Chondrocyte (in vitro differentiated cells): ENCODE measurements around the gene WIZ. TPM values are rescaled to one million over a fixed set of nuclear protein-coding genes. Genes with fewer than 3 reads are reported as not detected.

Source experiments
- DNase-seq: peaks from one replicate; pipeline ENCODE4 v3.0.0; 2021; ENCODE audit warnings: mixed read lengths, low spot score
- H3K27ac Mint-ChIP-seq: one replicate; pipeline ENCODE4 v1.8.0; 2021; ENCODE audit warnings: mild to moderate bottlenecking, moderate library complexity, mixed read lengths; ENCODE audit not compliant: unreplicated experiment
- H3K27me3 Mint-ChIP-seq: 2 replicates; pipeline ENCODE4 v1.8.0; 2021; ENCODE audit warnings: low read depth, mixed read lengths
- H3K36me3 Mint-ChIP-seq: 2 replicates; pipeline ENCODE4 v1.8.0; 2021; ENCODE audit warnings: low read depth, mixed read lengths
- H3K4me1 Mint-ChIP-seq: 2 replicates; pipeline ENCODE4 v1.8.0; 2021; ENCODE audit warnings: low read depth, mild to moderate bottlenecking, mixed read lengths
- H3K4me3 Mint-ChIP-seq: one replicate; pipeline ENCODE4 v1.8.0; 2021; ENCODE audit warnings: mild to moderate bottlenecking, moderate library complexity, mixed read lengths; ENCODE audit not compliant: unreplicated experiment
- H3K9me3 Mint-ChIP-seq: 2 replicates; pipeline ENCODE4 v1.8.0; 2021; ENCODE audit warnings: low read depth, mixed read lengths
- total RNA-seq: library from RNA; stranded (reverse); gene quantifications from 3 replicates; pipeline ENCODE4 v1.2.1, GENCODE V29; 2021
- TF ChIP-seq, protein P1 (sequence below): fragments of 200-600 bp; sonication (generic); IDR thresholded peaks from 2 replicates; pipeline ENCODE4 v1.5.0; 2021; ENCODE audit warnings: antibody characterized with exemption, mild to moderate bottlenecking, moderate library complexity

WIZ gene
- total RNA-seq, 1 donor from 2014 or later = 52.4 TPM

DNA sequence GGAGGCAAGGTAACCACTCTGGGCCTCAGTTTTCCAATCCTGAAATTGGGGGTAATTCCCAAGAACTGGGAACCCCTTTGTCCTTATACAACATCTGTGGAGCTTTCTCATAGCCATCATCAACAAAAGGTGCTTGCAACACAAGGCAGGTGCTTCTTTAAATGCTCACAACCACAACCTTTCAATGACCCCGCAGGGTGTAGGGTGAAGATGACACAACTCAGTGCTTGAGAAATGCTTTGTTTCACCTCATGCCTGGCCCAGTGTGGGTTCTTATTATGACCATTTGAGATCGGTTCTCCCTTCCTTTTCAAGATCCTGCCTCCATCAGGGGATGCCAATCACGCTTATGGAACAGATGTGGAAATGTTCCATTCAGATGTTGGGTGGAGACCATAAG, 8.4 kb downstream of the WIZ start:
- Mint-ChIP-seq H3K4me3 (no peak overlapping the region), H3K9me3 (no peaks in the 10 kb centered on the region), H3K36me3 (peaks cover 1% of the 10 kb centered on the region), H3K4me1 (no peaks in the 10 kb centered on the region), H3K27me3 (no peaks in the 10 kb centered on the region), H3K27ac (no peak overlapping the region)
- no peak for DNase-seq
- TF ChIP-seq, protein P1, sequence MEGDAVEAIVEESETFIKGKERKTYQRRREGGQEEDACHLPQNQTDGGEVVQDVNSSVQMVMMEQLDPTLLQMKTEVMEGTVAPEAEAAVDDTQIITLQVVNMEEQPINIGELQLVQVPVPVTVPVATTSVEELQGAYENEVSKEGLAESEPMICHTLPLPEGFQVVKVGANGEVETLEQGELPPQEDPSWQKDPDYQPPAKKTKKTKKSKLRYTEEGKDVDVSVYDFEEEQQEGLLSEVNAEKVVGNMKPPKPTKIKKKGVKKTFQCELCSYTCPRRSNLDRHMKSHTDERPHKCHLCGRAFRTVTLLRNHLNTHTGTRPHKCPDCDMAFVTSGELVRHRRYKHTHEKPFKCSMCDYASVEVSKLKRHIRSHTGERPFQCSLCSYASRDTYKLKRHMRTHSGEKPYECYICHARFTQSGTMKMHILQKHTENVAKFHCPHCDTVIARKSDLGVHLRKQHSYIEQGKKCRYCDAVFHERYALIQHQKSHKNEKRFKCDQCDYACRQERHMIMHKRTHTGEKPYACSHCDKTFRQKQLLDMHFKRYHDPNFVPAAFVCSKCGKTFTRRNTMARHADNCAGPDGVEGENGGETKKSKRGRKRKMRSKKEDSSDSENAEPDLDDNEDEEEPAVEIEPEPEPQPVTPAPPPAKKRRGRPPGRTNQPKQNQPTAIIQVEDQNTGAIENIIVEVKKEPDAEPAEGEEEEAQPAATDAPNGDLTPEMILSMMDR = no peak

DNA sequence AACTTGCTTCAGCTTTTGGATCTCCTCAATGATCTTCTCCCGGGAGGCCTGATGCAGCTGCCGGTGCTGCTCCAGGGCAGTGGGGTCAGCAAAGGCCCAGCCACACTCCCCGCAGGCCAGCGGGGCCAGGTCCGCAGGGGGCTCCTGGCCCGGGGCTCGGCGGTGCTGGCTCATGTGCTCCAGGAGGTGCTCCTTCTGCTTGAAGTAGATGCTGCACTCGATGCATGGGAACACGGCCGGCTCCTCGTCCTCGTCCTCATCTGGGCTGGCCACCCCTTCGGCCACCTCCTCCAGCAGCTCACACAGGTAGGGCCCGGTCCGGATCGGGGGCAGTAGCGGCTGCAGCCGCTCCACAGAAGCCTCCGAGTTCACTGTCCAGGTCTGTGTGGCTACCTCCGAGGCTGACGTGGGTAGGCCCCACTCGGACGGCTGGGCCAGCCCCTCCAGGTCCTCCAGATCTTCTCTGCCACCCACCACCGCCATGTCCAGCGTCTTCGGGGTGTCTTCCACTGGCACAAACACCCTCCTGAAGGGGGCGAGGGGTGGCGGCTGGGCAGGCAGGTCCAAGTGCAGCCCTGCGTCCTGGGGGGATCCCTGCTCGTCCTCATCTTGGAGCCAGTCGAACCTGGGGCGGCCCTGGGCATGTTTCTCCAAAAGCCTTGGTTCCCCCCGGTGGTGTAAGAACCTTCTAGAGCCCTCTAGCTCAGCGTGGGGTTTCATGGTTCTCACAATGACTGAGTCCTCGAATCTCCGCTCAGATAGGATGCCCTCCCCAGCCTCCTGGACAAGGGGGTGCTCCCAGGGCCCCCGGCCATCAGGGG, 9.7 kb downstream of the WIZ start:
- no peaks in the 10 kb centered on the region for H3K4me1 Mint-ChIP-seq
- no peaks in the 10 kb centered on the region for H3K9me3 Mint-ChIP-seq
- TF ChIP-seq, protein P1 = no peak
- no peaks in the 10 kb centered on the region for H3K27me3 Mint-ChIP-seq
- no peak overlapping the region for H3K27ac Mint-ChIP-seq
- no peak for DNase-seq
- H3K4me3 Mint-ChIP-seq = no peak overlapping the region
- peaks cover 2% of the 10 kb centered on the region for H3K36me3 Mint-ChIP-seq

DNA sequence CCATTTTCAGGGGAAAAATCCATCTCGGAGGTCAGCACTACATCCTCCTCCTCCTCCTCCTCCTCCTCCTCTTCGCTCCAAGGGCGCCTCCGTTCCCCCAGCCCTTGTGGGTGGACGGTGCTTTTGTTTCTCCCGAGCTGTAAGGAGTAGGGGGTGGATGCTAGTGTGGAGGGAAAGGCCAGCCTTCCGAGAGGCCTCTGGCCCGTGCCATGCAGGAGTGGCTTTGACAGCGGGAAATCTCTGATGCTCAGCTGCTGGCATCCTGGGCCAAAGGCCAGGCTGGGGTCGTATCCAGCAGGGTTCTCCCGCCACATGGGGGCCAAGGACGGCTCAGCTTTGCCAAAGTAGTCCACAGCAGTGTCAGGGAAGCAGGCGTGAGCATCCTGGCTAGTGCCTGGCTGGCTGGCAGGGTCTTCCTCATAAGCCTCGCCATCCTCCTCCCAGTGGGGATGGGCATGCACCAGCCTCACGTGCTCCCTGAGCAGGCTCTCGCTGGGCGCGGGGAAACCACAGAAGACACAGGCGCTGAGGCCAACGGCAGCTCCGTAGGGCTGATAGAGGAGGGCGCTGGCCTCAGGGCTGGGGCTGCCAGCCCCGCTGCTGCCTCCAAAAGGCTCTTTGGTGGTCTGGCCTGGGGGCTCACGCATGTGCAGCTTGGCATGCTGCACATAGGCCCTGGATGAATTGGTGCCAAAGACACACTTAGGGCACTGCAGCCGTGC, 10.5 kb downstream of the WIZ start:
- TF ChIP-seq, protein P1 = no peak
- Mint-ChIP-seq H3K27me3 (no peaks in the 10 kb centered on the region), H3K4me3 (no peak overlapping the region), H3K36me3 (peaks cover 2% of the 10 kb centered on the region), H3K4me1 (no peaks in the 10 kb centered on the region), H3K9me3 (no peaks in the 10 kb centered on the region), H3K27ac (no peak overlapping the region)
- no peak for DNase-seq

DNA sequence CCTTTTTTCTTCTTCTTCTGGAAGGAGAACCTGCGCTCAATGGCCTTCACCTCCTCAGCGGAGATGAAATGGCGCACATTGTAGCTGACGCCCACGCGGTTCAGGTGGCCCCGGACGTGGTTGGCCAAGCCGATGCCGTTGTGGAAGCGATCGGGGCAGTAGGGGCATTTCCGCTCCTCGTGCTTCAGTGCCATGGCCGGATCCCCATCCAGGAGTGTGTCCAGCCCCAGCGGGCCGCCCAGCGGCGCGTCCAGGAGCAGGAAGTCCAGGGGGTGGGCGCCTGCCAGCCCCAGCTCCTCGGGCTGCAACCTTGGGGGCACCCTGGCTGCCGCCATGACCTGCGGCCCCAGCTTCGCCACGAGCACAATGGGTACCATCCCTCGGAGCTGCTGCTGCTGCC, 11.2 kb downstream of the WIZ start:
- no peak overlapping the region for H3K27ac Mint-ChIP-seq
- DNase-seq = no peak
- TF ChIP-seq, protein P1 = no peak
- H3K9me3 Mint-ChIP-seq = no peaks in the 10 kb centered on the region
- H3K27me3 Mint-ChIP-seq = no peaks in the 10 kb centered on the region
- H3K4me3 Mint-ChIP-seq = no peak overlapping the region
- peaks cover 2% of the 10 kb centered on the region for H3K36me3 Mint-ChIP-seq
- peaks cover 2% of the 10 kb centered on the region for H3K4me1 Mint-ChIP-seq

DNA sequence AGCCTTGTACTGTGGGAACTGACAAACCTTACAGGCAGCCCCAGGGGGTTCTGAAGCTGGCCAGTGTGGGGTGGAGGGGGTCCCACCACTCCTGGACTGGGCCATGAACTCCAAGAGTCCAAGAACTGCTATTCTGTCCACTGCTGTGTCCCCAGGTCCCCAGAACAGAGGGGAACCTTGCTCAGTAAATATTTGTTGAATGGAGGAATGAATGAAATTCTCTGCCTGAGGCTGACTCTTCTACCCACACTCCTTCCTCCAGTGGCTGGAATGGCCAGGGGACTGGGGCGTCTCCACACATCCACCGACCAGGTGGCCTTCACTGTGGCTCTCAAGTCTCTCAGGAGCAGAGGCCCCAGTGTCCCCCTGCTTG, 11.6 kb downstream of the WIZ start:
- H3K4me1 Mint-ChIP-seq = peaks cover 6% of the 10 kb centered on the region
- no peaks in the 10 kb centered on the region for H3K27me3 Mint-ChIP-seq
- no peak overlapping the region for H3K4me3 Mint-ChIP-seq
- H3K9me3 Mint-ChIP-seq = no peaks in the 10 kb centered on the region
- H3K36me3 Mint-ChIP-seq = peaks cover 2% of the 10 kb centered on the region
- H3K27ac Mint-ChIP-seq = peak overlapping the region; percentile 9
- TF ChIP-seq, protein P1 = no peak
- DNase-seq = no peak
